Fibroblast of villous mesenchyme (primary cell): ENCODE measurements around the gene LNP1. TPM values are rescaled to one million over a fixed set of nuclear protein-coding genes. Genes with fewer than 3 reads are reported as not detected.

Experiments
- DNase-seq: peaks from one replicate; pipeline ENCODE4 v3.0.0-alpha.2; 2010; ENCODE audit warnings: low read depth
- H3K4me3 ChIP-seq: 2 replicates; pipeline ENCODE4 v1.5.1; 2011; ENCODE audit warnings: low read depth, mild to moderate bottlenecking, low read length
- total RNA-seq: library from RNA; depleted of rRNA; stranded (reverse); fragments of >200 nt; gene quantifications from 2 replicates; pipeline ENCODE4 v1.2.3, GENCODE V29; 2012
- TF ChIP-seq, protein P1 (sequence below): IDR thresholded peaks from 2 replicates; pipeline ENCODE4 v1.5.1; 2012; ENCODE audit warnings: low read depth, mild to moderate bottlenecking, low read length; ENCODE audit not compliant: insufficient read depth

LNP1 gene
- total RNA-seq, 1 donor, result 4.7 TPM

DNA sequence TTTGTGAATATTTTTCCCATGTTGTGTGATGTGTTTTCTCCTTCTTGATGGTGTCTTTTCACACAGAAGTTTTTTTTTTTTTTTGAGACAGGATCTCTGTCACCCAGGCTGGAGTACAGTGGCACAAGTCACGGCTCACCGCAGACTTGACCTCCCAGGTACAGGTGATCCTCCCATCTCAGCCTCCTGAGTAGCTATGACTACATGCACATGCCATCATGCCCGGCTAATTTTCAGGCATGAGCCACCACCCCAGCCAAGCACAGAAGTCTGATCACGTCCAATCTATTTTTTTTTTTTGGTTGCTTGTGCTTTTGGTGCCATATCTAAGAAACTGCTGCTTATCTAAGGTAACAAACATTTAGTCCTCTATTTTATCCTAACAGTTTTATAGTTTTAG lies 25.0 kb upstream of the LNP1 start:
- no peak overlapping the region for H3K4me3 ChIP-seq
- TF ChIP-seq, protein P1, sequence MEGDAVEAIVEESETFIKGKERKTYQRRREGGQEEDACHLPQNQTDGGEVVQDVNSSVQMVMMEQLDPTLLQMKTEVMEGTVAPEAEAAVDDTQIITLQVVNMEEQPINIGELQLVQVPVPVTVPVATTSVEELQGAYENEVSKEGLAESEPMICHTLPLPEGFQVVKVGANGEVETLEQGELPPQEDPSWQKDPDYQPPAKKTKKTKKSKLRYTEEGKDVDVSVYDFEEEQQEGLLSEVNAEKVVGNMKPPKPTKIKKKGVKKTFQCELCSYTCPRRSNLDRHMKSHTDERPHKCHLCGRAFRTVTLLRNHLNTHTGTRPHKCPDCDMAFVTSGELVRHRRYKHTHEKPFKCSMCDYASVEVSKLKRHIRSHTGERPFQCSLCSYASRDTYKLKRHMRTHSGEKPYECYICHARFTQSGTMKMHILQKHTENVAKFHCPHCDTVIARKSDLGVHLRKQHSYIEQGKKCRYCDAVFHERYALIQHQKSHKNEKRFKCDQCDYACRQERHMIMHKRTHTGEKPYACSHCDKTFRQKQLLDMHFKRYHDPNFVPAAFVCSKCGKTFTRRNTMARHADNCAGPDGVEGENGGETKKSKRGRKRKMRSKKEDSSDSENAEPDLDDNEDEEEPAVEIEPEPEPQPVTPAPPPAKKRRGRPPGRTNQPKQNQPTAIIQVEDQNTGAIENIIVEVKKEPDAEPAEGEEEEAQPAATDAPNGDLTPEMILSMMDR, result no peak
- no peak for DNase-seq

DNA sequence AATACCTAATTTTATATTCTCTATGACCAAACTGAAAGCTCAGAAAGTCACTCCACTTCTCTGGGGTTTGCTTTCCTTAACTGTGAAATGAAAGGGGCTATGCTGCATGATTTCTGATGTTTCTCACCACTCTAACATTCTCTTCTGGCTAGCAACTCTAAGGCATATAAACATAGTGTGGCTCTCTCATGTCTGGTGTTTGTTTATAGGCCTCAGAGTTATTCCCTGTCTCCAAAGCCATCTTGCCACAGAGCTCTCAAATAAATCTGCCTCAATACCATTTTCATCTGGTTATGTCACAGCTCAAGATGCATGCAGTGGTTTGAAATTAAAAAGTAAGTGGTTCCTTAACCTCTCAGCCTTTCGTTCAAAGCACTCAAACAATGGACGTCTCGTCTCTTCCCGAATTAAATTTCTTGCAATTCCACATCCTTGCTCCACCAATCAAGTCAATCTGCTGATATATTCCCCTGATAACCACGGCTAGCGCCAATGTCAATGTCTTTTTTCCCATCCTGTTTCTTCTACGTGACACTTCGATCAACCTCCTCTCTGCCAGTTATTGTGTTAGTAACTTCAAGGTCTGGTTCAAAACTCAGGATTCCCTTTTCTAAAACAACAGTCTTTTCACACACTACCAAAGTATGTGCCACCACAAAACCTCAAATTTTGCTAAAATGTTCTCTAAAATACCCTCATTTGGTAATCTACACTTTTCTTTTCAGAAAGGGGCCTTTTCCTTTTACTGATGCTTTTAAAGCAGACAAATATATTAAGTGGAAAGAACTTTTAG lies 16.4 kb upstream of the LNP1 start:
- DNase-seq, result peak; percentile 38
- TF ChIP-seq, protein P1, result no peak
- H3K4me3 ChIP-seq, result no peak overlapping the region

- TF ChIP-seq, protein P1, result no peak
- DNase-seq, result peak; percentile 21
- no peak overlapping the region for H3K4me3 ChIP-seq
Observed at GRCh38 chr3:100386437-100387074, 14.8 kb upstream of the LNP1 start.

- no peak for DNase-seq
- no peak overlapping the region for H3K4me3 ChIP-seq
- TF ChIP-seq, protein P1, result no peak
Observed at GRCh38 chr3:100389025-100389424, 12.3 kb upstream of the LNP1 start.

- TF ChIP-seq, protein P1, result no peak
- no peak for DNase-seq
- H3K4me3 ChIP-seq, result no peak overlapping the region
Observed at GRCh38 chr3:100395679-100396431, 5.5 kb upstream of the LNP1 start.

DNA sequence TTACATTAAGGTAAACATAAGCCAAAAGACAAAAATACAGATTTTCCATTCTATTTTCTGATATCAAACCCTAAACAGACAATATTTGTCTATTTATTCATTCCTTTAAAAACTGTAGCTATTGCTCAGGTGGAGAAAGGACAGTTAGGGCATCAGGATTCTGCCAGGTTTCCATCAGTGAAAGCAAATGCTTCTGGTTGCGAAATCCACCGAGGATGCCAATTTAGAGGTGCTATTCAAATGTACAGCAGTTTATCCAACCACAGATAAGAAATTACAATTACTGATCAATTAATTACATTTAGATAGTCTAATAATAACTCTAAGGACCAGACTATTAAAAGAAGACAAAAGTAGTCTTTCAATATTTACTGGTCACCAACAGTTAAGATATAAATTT lies 4.4 kb upstream of the LNP1 start:
- no peak overlapping the region for H3K4me3 ChIP-seq

More for the DNA sequence above, 4.4 kb upstream of the LNP1 start:
- TF ChIP-seq, protein P1, result no peak
- DNase-seq, result no peak
